Spleen (tissue), 7 donors: ENCODE data around the gene CALHM3.

Source experiments
- POLR2A ChIP-seq, 3 donors: fragments of 450-650 bp; IDR thresholded peaks; one replicate each; pipeline ENCODE4 v1.5.1; 2017; ENCODE audit warnings: antibody characterized with exemption in 3 of 3, mild to moderate bottlenecking in 1 of 3
- POLR2AphosphoS5 ChIP-seq, 3 donors: sonication (generic); formaldehyde crosslinking; IDR thresholded peaks; one replicate each; pipeline ENCODE4 v1.5.1; 2017; ENCODE audit warnings: antibody characterized with exemption in 3 of 3
- TF ChIP-seq, protein P1 (sequence below), 11 experiments: fragments of 200-600 bp in 7 of 11; fragments of 450-650 bp in 4 of 11; sonication (generic) in 4 of 11; IDR thresholded peaks in 8 of 11; conservative IDR thresholded peaks in 3 of 11; 1 replicate in 7 of 11; 2 replicates in 4 of 11; pipeline versions ENCODE4 v1.4.0 to v1.8.0; 2016 to 2021; ENCODE audit warnings: antibody characterized with exemption in 11 of 11, inconsistent platforms in 4 of 11, mild to moderate bottlenecking in 1 of 11
- donor health status: DM: no; HTN: no; CAD: no; lungs with moderate emphysema.
- donor health status: DM: no; HTN: no; CAD: no.
- donor health status: DM: no; HTN: no; CAD: no.

DNA sequence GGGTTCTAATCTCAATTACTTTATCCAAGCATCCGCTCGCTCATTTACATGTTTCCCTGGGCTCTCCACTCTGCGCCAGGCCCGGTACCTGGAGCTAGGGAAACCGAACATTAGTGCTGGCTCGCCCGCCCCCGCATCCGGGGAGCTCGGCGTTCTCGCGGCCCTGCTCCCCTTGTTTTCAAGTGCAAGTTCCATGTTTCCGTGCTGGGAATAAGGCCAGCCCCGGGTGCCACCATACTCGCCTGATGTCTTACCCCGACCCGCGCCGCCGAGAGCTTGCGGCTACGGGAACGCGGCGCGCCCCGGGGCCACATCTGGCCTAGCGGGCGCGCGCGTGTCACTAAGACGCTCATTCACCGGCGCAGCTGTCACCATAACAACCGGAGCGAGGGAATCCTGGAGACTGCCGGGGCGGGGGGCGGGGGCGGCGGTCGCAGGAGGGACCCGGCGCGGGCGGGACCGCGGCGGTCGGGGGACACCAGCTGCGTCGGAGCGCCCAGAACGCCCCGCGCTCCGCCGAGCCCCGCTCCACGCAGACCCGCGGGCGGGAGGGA lies 14.4 kb upstream of the CALHM3 start, which contains the start of gene NEURL1:
- TF ChIP-seq, protein P1, sequence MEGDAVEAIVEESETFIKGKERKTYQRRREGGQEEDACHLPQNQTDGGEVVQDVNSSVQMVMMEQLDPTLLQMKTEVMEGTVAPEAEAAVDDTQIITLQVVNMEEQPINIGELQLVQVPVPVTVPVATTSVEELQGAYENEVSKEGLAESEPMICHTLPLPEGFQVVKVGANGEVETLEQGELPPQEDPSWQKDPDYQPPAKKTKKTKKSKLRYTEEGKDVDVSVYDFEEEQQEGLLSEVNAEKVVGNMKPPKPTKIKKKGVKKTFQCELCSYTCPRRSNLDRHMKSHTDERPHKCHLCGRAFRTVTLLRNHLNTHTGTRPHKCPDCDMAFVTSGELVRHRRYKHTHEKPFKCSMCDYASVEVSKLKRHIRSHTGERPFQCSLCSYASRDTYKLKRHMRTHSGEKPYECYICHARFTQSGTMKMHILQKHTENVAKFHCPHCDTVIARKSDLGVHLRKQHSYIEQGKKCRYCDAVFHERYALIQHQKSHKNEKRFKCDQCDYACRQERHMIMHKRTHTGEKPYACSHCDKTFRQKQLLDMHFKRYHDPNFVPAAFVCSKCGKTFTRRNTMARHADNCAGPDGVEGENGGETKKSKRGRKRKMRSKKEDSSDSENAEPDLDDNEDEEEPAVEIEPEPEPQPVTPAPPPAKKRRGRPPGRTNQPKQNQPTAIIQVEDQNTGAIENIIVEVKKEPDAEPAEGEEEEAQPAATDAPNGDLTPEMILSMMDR (IDR thresholded peaks at IDR 0.05 in 8 of 11, conservative IDR thresholded peaks at IDR 0.05 in 3 of 11), result no peak
- TF ChIP-seq POLR2A (IDR thresholded peaks at IDR 0.05), result no peak
- TF ChIP-seq POLR2AphosphoS5 (IDR thresholded peaks at IDR 0.05), result peak in 1 of 3 donors; percentile 9
